ENCODE results near the gene ATP6V0D1. TPM values are rescaled to one million over a fixed set of nuclear protein-coding genes. Genes with fewer than 3 reads are reported as not detected.

ATP6V0D1 gene
- total RNA-seq, 1 experiment from 2014 or later, result 43.0 TPM

DNA sequence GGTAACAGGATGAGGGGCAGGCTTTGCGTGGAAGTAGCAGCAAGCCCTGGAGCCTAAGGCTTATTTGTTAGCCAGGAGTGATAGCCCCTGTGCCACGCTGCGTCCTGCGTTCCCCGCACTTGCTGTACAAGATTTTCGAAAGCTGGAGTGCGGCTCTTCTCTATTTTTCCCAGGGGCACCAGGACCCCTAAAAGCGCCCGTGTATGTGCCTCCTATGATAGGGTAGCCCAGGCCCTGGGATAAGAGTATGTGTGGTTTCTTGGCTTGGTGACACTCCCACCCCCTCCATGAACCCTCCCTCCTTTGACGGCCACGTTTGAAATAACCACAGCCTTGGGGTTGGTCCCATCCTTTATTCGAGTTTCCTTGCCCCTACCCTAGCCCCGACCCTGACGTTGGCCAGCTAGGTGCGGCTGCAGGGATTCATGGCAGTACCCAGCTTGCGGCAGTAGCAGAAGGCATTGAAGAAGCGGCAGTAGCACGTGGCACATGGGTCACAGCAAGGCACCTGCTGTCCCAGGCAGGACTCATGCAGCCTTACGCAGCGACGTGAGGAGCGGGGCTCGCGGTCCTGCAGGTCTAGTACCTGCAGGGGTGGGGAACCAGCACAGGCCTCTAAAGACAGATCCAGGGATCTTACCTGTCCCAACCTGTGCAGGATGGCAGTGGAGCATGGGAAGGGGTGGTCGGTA lies 1.4 kb upstream of the ATP6V0D1 start:
- Mint-ChIP-seq H3K9me3 (no peaks in the 10 kb centered on the region), H3K27ac (no peak overlapping the region)
- no peak overlapping the region for H2AK5ac ChIP-seq (ENCODE audit: insufficient read length, low read length)

More for the DNA sequence above, 1.4 kb upstream of the ATP6V0D1 start:
- Histone ChIP-seq H3T11ph (ENCODE audit: low read length) (no peak overlapping the region), H3K4ac (ENCODE audit: low read depth, low read length) (no peak overlapping the region), H3K18ac (ENCODE audit: insufficient read length, low read depth, low read length) (no peak overlapping the region), H2BK20ac (ENCODE audit: low read depth, low read length, poor library complexity, severe bottlenecking) (no peak overlapping the region), H3K9me3 (ENCODE audit: control insufficient read depth, low read depth, low read length) (no peaks in the 10 kb centered on the region), H3K9ac (ENCODE audit: extremely low read depth, insufficient read length, low read length) (no peak overlapping the region), H3K27me3 (ENCODE audit: insufficient read depth, low read length) (peaks cover 15% of the 10 kb centered on the region; the same call in 1 of the 2 replicates), H3K56ac (ENCODE audit: insufficient read length, low read depth, low read length) (no peak overlapping the region), H3K79me1 (ENCODE audit: insufficient read depth, low read depth, low read length, poor library complexity, severe bottlenecking) (no peaks in the 10 kb centered on the region), H2AFZ (ENCODE audit: low read length) (no peak overlapping the region), H2BK120ac (ENCODE audit: low read depth, low read length, poor library complexity, severe bottlenecking) (no peak overlapping the region), H4K5ac (ENCODE audit: insufficient read length, low read depth, low read length) (no peak overlapping the region), H3K27ac (ENCODE audit: insufficient read length, low read depth, low read length) (no peak overlapping the region), H4K91ac (ENCODE audit: insufficient read length, low read depth, low read length) (no peak overlapping the region), H3K14ac (ENCODE audit: insufficient read depth, low read length) (no peak overlapping the region), H3K23me2 (ENCODE audit: insufficient read length, low read depth, low read length, poor library complexity, severe bottlenecking) (peaks cover 6% of the 10 kb centered on the region), H3K4me1 (ENCODE audit: insufficient read depth, low read length) (no peaks in the 10 kb centered on the region; the same call in 1 of the 2 replicates), H2BK5ac (ENCODE audit: insufficient read length, low read length) (no peak overlapping the region), H4K20me1 (ENCODE audit: control insufficient read depth, insufficient read depth, insufficient read length) (no peaks in the 10 kb centered on the region), H2BK15ac (ENCODE audit: low read depth, low read length) (no peak overlapping the region), H4K8ac (replicated peaks; ENCODE audit: insufficient read length, low read depth, low read length) (no peak overlapping the region), H3K79me2 (ENCODE audit: insufficient read depth, low read length) (peaks cover 1% of the 10 kb centered on the region; the same call in 1 of the 2 replicates), H2BK12ac (ENCODE audit: insufficient read length, low read depth, low read length) (no peak overlapping the region), H3K4me2 (ENCODE audit: insufficient read depth, insufficient read length, low read length) (no peak overlapping the region), H3K23ac (ENCODE audit: insufficient read length, low read depth, low read length) (no peak overlapping the region)
- WGBS (ENCODE audit: extremely low coverage, insufficient read length, low lambda C conversion rate), result no CpG with 5 or more reads among the region's 25 CpGs
- Mint-ChIP-seq H3K4me1 (peaks cover 9% of the 10 kb centered on the region in 2 experiments), H3K36me3 (ENCODE audit: insufficient read depth in 1 of 3, low read depth in 3 of 3) (no peaks in the 10 kb centered on the region), H3K27me3 (ENCODE audit: low read depth) (peaks cover 29% of the 10 kb centered on the region), H3K4me3 (peak overlapping the region; percentile 20 to 46; a peak in 3 of 5 replicates)
- TF ChIP-seq CTCF (conservative IDR thresholded peaks at IDR 0.05), result no peak
- no peak for DNase-seq

Measured in H9 (cell line).